IMR-90 (cell line): ENCODE data around the gene AFG1L. TPM values are rescaled to one million over a fixed set of nuclear protein-coding genes. Genes with fewer than 3 reads are reported as not detected.

ENCODE experiments used
- ATAC-seq: fragments of 200-7000 bp; cut with Tn5 transposase; 2 replicates; pipeline ENCODE4 v1.9.1; 2020; ENCODE audit warnings: low read depth, mild to moderate bottlenecking, moderate library complexity
- BruUV-seq: library from RNA; stranded (reverse); fragments of 400-500 nt; replicated peaks from 2 replicates; lab custom pipeline; 2021; lab: Mats Ljungman, UMichigan
- CTCF ChIA-PET: fragments of 300-600 bp; formaldehyde crosslinking; extraction: SDS; loops from one replicate; lab custom pipeline; 2021; ENCODE audit warnings: antibody characterized with exemption; lab: Yijun Ruan, JAX
- POLR2A ChIA-PET: fragments of 300-600 bp; sonication (Branson Sonifier 250); formaldehyde crosslinking; loops from one replicate; lab custom pipeline; 2022; ENCODE audit warnings: antibody characterized with exemption; ENCODE audit not compliant: unreplicated experiment; lab: Charles Lee
- DNase-seq: peaks from one replicate; pipeline ENCODE4 v3.0.0; 2013
- H2AFZ ChIP-seq: replicated peaks from 2 replicates; pipeline ENCODE3; 2013; ENCODE audit warnings: low read length, mild to moderate bottlenecking; ENCODE audit not compliant: poor library complexity
- H2AK5ac ChIP-seq: 2 replicates; pipeline ENCODE4 v1.6.1; 2013; ENCODE audit warnings: low read depth, low read length, inconsistent platforms
- H2AK9ac ChIP-seq: replicated peaks from 2 replicates; pipeline ENCODE3; 2013; ENCODE audit warnings: mild to moderate bottlenecking, low read depth, low read length, moderate library complexity; ENCODE audit not compliant: poor library complexity
- H2BK120ac ChIP-seq: 2 replicates; pipeline ENCODE4 v1.6.1; 2013; ENCODE audit warnings: low read depth, low read length, inconsistent platforms
- H2BK15ac ChIP-seq: 3 replicates; pipeline ENCODE4 v1.6.1; 2013; ENCODE audit warnings: low read depth, low read length, inconsistent platforms
- H2BK20ac ChIP-seq: 2 replicates; pipeline ENCODE4 v1.6.1; 2013; ENCODE audit warnings: low read depth, mild to moderate bottlenecking, inconsistent platforms, low read length, moderate library complexity
- H2BK5ac ChIP-seq: 2 replicates; pipeline ENCODE4 v1.6.1; 2013; ENCODE audit warnings: mild to moderate bottlenecking, low read depth, low read length, inconsistent platforms; ENCODE audit not compliant: poor library complexity, severe bottlenecking
- H3K14ac ChIP-seq: replicated peaks from 2 replicates; pipeline ENCODE4 v1.6.1; 2013; ENCODE audit warnings: low read depth, low read length, inconsistent platforms
- H3K18ac ChIP-seq: 2 replicates; pipeline ENCODE4 v1.6.1; 2013; ENCODE audit warnings: low read depth, low read length, control low read depth
- H3K23ac ChIP-seq: 2 replicates; pipeline ENCODE4 v1.6.1; 2013; ENCODE audit warnings: low read depth, low read length, inconsistent platforms
- H3K27ac ChIP-seq: 2 replicates; pipeline ENCODE4 v1.5.1; 2013; ENCODE audit warnings: mild to moderate bottlenecking, control low read depth, low read length; ENCODE audit not compliant: insufficient read depth
- H3K27me3 ChIP-seq: 2 replicates; pipeline ENCODE4 v1.6.1; 2013; ENCODE audit warnings: low read length; ENCODE audit not compliant: control insufficient read depth, insufficient read depth
- H3K36me3 ChIP-seq: 2 replicates; pipeline ENCODE4 v1.6.1; 2013; ENCODE audit warnings: low read length, mixed read lengths; ENCODE audit not compliant: control insufficient read depth, insufficient read depth
- H3K4ac ChIP-seq: 2 replicates; pipeline ENCODE4 v1.6.1; 2013; ENCODE audit warnings: low read depth, low read length, inconsistent platforms
- H3K4me1 ChIP-seq: 2 replicates; pipeline ENCODE4 v1.6.1; 2013; ENCODE audit warnings: low read length, mixed read lengths; ENCODE audit not compliant: control insufficient read depth, insufficient read depth
- H3K4me2 ChIP-seq: 2 replicates; pipeline ENCODE4 v1.6.1; 2013; ENCODE audit warnings: low read depth, mild to moderate bottlenecking, control low read depth, low read length, moderate library complexity
- H3K4me3 ChIP-seq: 2 replicates; pipeline ENCODE4 v1.5.1; 2013; ENCODE audit warnings: low read depth, mild to moderate bottlenecking, control low read depth, low read length, moderate library complexity; ENCODE audit not compliant: insufficient read depth
- H3K56ac ChIP-seq: 2 replicates; pipeline ENCODE4 v1.6.1; 2013; ENCODE audit warnings: low read length, inconsistent platforms; ENCODE audit not compliant: insufficient read depth; ENCODE audit errors: extremely low read depth
- H3K79me1 ChIP-seq, 2 experiments: 2 replicates each; pipeline ENCODE4 v1.6.1; 2013; ENCODE audit warnings: low read length in 2 of 2, inconsistent platforms in 1 of 2, low read depth in 1 of 2
- H3K9ac ChIP-seq: 2 replicates; pipeline ENCODE4 v1.6.1; 2013; ENCODE audit warnings: low read depth, low read length, control low read depth
- H3K9me1 ChIP-seq: 2 replicates; pipeline ENCODE4 v1.6.1; 2013; ENCODE audit warnings: low read length, inconsistent platforms; ENCODE audit not compliant: insufficient read depth
- H3K9me3 ChIP-seq: 2 replicates; pipeline ENCODE4 v1.6.1; 2013; ENCODE audit warnings: low read length; ENCODE audit not compliant: control insufficient read depth, insufficient read depth
- H4K20me1 ChIP-seq: 2 replicates; pipeline ENCODE4 v1.6.1; 2013; ENCODE audit warnings: low read length, inconsistent platforms; ENCODE audit not compliant: insufficient read depth
- H4K5ac ChIP-seq: 2 replicates; pipeline ENCODE4 v1.6.1; 2013; ENCODE audit warnings: mild to moderate bottlenecking, low read depth, low read length, control low read depth
- H4K8ac ChIP-seq, 2 experiments: 2 replicates each; pipeline ENCODE4 v1.6.1; 2013; ENCODE audit warnings: low read depth in 2 of 2, low read length in 2 of 2, control low read depth in 1 of 2, inconsistent platforms in 1 of 2
- H4K91ac ChIP-seq: 2 replicates; pipeline ENCODE4 v1.6.1; 2013; ENCODE audit warnings: low read depth, low read length, inconsistent platforms; ENCODE audit not compliant: insufficient read depth
- CEBPB ChIP-seq: IDR thresholded peaks from 2 replicates; pipeline ENCODE4 v1.6.1; 2012; ENCODE audit warnings: low read depth, low read length, improper control_type of control experiment
- MXI1 ChIP-seq: IDR thresholded peaks from 2 replicates; pipeline ENCODE4 v1.6.1; 2012; ENCODE audit warnings: low read depth, mild to moderate bottlenecking, low read length, moderate library complexity, borderline replicate concordance
- NFE2L2 ChIP-seq: fragments of 150-350 bp; IDR thresholded peaks from 2 replicates; pipeline ENCODE4 v1.6.1; 2016; ENCODE audit warnings: low read depth, mild to moderate bottlenecking, low read length
- POLR2A ChIP-seq: IDR thresholded peaks from 2 replicates; pipeline ENCODE4 v1.6.1; 2012; ENCODE audit warnings: mild to moderate bottlenecking, low read depth, low read length
- WGBS, 2 experiments: methylation state at CpG; one replicate each; pipeline versions ENCODE4 v1.1.5 to v1.1.7; 2013; ENCODE audit warnings: missing lambda C conversion rate in 2 of 2; ENCODE audit not compliant: insufficient read length in 1 of 2; ENCODE audit errors: extremely low coverage in 2 of 2; 5-methylcytosine and 5-hydroxymethylcytosine counted together
- dilution Hi-C: fragments of 300-500 bp; cut with HindIII; formaldehyde crosslinking; loops from one replicate; pipeline ENCODE4 v1.14.3; 2018; ENCODE audit warnings: low sequenced_read_pairs; ENCODE audit not compliant: unreplicated experiment
- in situ Hi-C: fragments of 300-500 bp; cut with MboI; formaldehyde crosslinking; loops from 3 replicates; pipeline ENCODE4 v1.14.3; 2019; ENCODE audit warnings: low sequenced_read_pairs, inconsistent platforms, mixed read lengths
- intact Hi-C: fragments of 100-400 bp; cut with micrococcal nuclease; formaldehyde crosslinking; loops from 2 replicates; pipeline ENCODE4 v1.10.0; 2022
- polyA plus RNA-seq, 3 experiments: library from polyadenylated mRNA; depleted of rRNA; stranded (reverse); fragments of >200 nt; gene quantifications; 2 replicates each; pipeline ENCODE4 v1.2.3, GENCODE V29; 2012; ENCODE audit warnings: low replicate concordance in 1 of 3
- total RNA-seq: library from RNA; depleted of rRNA; stranded (reverse); fragments of >200 nt; gene quantifications from 2 replicates; pipeline ENCODE4 v1.2.3, GENCODE V29; 2012

Gene AFG1L
- total and polyA plus RNA-seq, 2 of the 4 experiments (the other 2 are of a cell fraction): 1.0 to 2.0 TPM

DNA sequence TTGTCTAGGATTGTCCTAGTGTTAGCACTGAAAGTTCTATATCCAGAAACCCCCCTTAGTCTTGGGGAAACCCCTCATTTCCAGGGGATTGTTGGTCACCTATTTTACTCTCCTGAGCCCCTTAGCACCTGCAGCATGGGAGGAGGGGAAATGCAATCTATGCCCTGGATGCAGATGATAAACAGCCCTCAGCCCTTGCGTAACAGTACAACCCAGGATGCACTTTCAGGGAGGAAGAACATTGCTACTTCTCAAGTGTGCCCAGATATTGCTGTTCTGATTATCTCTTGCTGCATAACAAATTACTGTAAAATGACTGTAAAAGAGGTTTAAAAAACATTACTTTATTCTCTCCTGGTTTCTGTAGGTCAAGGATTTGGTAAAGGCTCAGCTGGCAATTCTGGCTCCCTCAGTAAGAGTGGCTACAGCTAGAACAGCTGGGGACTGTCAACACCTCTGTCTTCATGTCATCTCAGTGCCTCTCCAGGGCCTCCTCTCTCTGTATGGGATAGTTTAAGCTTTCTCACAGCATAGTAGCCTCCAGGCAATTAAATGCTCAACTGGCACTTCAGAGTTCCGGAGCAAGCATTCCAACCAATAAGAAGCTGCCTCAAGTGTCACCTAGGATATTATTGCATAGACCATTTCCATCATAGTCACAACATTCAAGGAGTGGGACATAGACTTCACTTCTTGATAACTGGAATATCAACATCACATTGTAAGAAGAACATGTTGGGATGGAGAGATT lies 148.1 kb downstream of the AFG1L start:
- CTCF ChIA-PET: interaction anchor here (0.6 kb wide), 1 partner anchor 17 kb away, joined by 3 read pairs; no protein-coding TSS in a partner anchor
- ATAC-seq (no peak), DNase-seq (no peak)
- Histone ChIP-seq H3K56ac (no peak overlapping the region), H2AFZ (no peak overlapping the region), H4K5ac (no peak overlapping the region), H2BK15ac (no peak overlapping the region), H3K14ac (no peak overlapping the region), H2AK9ac (no peak overlapping the region), H3K36me3 (no peaks in the 10 kb centered on the region), H4K8ac (no peak overlapping the region), H3K18ac (no peak overlapping the region), H3K4me2 (no peak overlapping the region), H3K9me3 (no peaks in the 10 kb centered on the region), H3K9ac (no peak overlapping the region), H3K4me3 (no peak overlapping the region), H3K79me1 (no peaks in the 10 kb centered on the region), H4K91ac (no peak overlapping the region), H4K20me1 (no peaks in the 10 kb centered on the region), H3K27me3 (no peaks in the 10 kb centered on the region), H3K27ac (no peak overlapping the region), H3K4me1 (no peaks in the 10 kb centered on the region), H3K9me1 (no peaks in the 10 kb centered on the region), H3K4ac (no peak overlapping the region), H2BK120ac (no peak overlapping the region), H3K23ac (no peak overlapping the region), H2BK20ac (no peak overlapping the region), H2BK5ac (no peak overlapping the region), H2AK5ac (no peak overlapping the region)
- TF ChIP-seq MXI1: no peak
- 0 out of 2 replicates have a peak, but pooled peaks have one; percentile 40 for TF ChIP-seq CEBPB
- TF ChIP-seq NFE2L2: no peak
- TF ChIP-seq POLR2A: no peak
- WGBS, 2 experiments: no CpG with 5 or more reads among the region's 2 CpGs
- BruUV-seq: no TSS peak
- POLR2A ChIA-PET: no interaction called here
- dilution Hi-C loops: no loop called here
- intact Hi-C loops: no loop called here
- in situ Hi-C loops: no loop called here
